Endothelial cell of umbilical vein (primary cell): ENCODE results near the gene DYRK1A. TPM values are rescaled to one million over a fixed set of nuclear protein-coding genes. Genes with fewer than 3 reads are reported as not detected.

ENCODE experiments used
- BruUV-seq: library from RNA; stranded (reverse); fragments of 400-500 nt; replicated peaks from 2 replicates; lab custom pipeline; 2021; lab: Mats Ljungman, UMichigan
- CTCF ChIA-PET: fragments of 300-600, 350-600 bp; sonication (Branson Sonifier 250); formaldehyde crosslinking; loops from one replicate; lab custom pipeline; 2021; ENCODE audit warnings: antibody characterized with exemption, inconsistent platforms; lab: Charles Lee
- POLR2A ChIA-PET: fragments of 300-600, 350-600 bp; sonication (Branson Sonifier 250); formaldehyde crosslinking; loops from one replicate; lab custom pipeline; 2021; ENCODE audit warnings: antibody characterized with exemption, inconsistent platforms; lab: Charles Lee
- DNase-seq: peaks from one replicate; pipeline ENCODE4 v3.0.0-alpha.2; 2011; ENCODE audit warnings: low read depth, low spot score
- FAIRE-seq: peaks from 2 replicates; lab custom pipeline; 2011; peaks lifted over from hg19 to GRCh38; lab: Jason Lieb, UNC
- H2AFZ ChIP-seq: 2 replicates; pipeline ENCODE4 v1.6.0; 2012; ENCODE audit warnings: low read depth, low read length, control low read depth, inconsistent platforms
- H3K27ac ChIP-seq: 2 replicates; pipeline ENCODE4 v1.5.1; 2011; ENCODE audit warnings: low read depth, mild to moderate bottlenecking, control low read depth, low read length, moderate library complexity; ENCODE audit not compliant: insufficient read depth
- H3K27me3 ChIP-seq, 2 experiments: 2 replicates each; pipeline versions ENCODE4 v1.6.0 to v1.6.1; 2011; ENCODE audit warnings: low read length in 2 of 2, mixed read lengths in 1 of 2; ENCODE audit not compliant: control insufficient read depth in 2 of 2, insufficient read depth in 2 of 2
- H3K36me3 ChIP-seq, 2 experiments: 2 replicates in 1 of 2; 3 replicates in 1 of 2; pipeline ENCODE4 v1.5.1; 2011; ENCODE audit warnings: low read length in 2 of 2, mild to moderate bottlenecking in 1 of 2, moderate library complexity in 1 of 2; ENCODE audit not compliant: control insufficient read depth in 2 of 2, insufficient read depth in 2 of 2; ENCODE audit errors: extremely low read depth in 1 of 2
- H3K4me1 ChIP-seq: 3 replicates; pipeline ENCODE4 v1.5.1; 2011; ENCODE audit warnings: mild to moderate bottlenecking, low read length; ENCODE audit not compliant: control insufficient read depth, insufficient read depth; ENCODE audit errors: extremely low read depth
- H3K4me2 ChIP-seq: 2 replicates; pipeline ENCODE4 v1.6.1; 2011; ENCODE audit warnings: low read length, control low read depth, mixed read lengths; ENCODE audit not compliant: insufficient read depth
- H3K4me3 ChIP-seq, 3 experiments: fragments of 200-600 bp in 1 of 3; sonication (generic), shearing (Covaris generic) in 1 of 3; replicated peaks in 1 of 3; 2 replicates each; pipeline ENCODE4 v1.5.1; 2011 to 2016; ENCODE audit warnings: control low read depth in 3 of 3, low read length in 3 of 3, mild to moderate bottlenecking in 2 of 3, inconsistent platforms in 1 of 3, low read depth in 1 of 3, moderate library complexity in 1 of 3; ENCODE audit not compliant: insufficient read depth in 1 of 3
- H3K79me2 ChIP-seq: 2 replicates; pipeline ENCODE4 v1.6.0; 2012; ENCODE audit warnings: low read length, inconsistent platforms; ENCODE audit not compliant: control insufficient read depth, insufficient read depth
- H3K9ac ChIP-seq: replicated peaks from 2 replicates; pipeline ENCODE3; 2011; ENCODE audit warnings: low read length, control low read depth; ENCODE audit not compliant: insufficient read depth; ENCODE audit errors: extremely low read depth
- H3K9me1 ChIP-seq: replicated peaks from 3 replicates; pipeline ENCODE4 v1.6.0; 2011; ENCODE audit warnings: mild to moderate bottlenecking, low read length; ENCODE audit not compliant: control insufficient read depth, insufficient read depth; ENCODE audit errors: extremely low read depth
- H3K9me3 ChIP-seq: replicated peaks from 2 replicates; pipeline ENCODE4 v1.5.1; 2012; ENCODE audit warnings: low read length, inconsistent platforms; ENCODE audit not compliant: control insufficient read depth, insufficient read depth
- H4K20me1 ChIP-seq: replicated peaks from 2 replicates; pipeline ENCODE3; 2011; ENCODE audit warnings: mild to moderate bottlenecking, low read length; ENCODE audit not compliant: control insufficient read depth, insufficient read depth; ENCODE audit errors: extremely low read depth
- CTCF ChIP-seq, 2 donors: IDR thresholded peaks; 1 replicate in 1 of 2; 2 replicates in 1 of 2; pipeline ENCODE4 v1.5.1; 2011; ENCODE audit warnings: low read length in 2 of 2, mild to moderate bottlenecking in 2 of 2, moderate library complexity in 2 of 2, control low read depth in 1 of 2, inconsistent platforms in 1 of 2, low read depth in 1 of 2; ENCODE audit not compliant: insufficient read depth in 1 of 2; ENCODE audit errors: extremely low read depth in 1 of 2
- EZH2 ChIP-seq: IDR thresholded peaks from 2 replicates; pipeline ENCODE4 v1.6.1; 2012; ENCODE audit warnings: borderline replicate concordance, low read depth, mild to moderate bottlenecking, moderate library complexity, low read length, inconsistent platforms; ENCODE audit not compliant: severe bottlenecking
- FOS ChIP-seq: IDR thresholded peaks from 2 replicates; pipeline ENCODE4 v1.6.1; 2011; ENCODE audit warnings: mild to moderate bottlenecking, low read length, moderate library complexity, borderline replicate concordance; ENCODE audit not compliant: insufficient read depth
- GATA2 ChIP-seq: IDR thresholded peaks from 2 replicates; pipeline ENCODE4 v1.7.0; 2011; ENCODE audit warnings: low read depth, mild to moderate bottlenecking, moderate library complexity, mixed read lengths, low read length; ENCODE audit not compliant: insufficient read length, insufficient read depth
- JUN ChIP-seq: IDR thresholded peaks from 2 replicates; pipeline ENCODE4 v1.6.1; 2011; ENCODE audit warnings: borderline replicate concordance, low read depth; ENCODE audit not compliant: insufficient read length, insufficient read depth
- MAX ChIP-seq: IDR thresholded peaks from 2 replicates; pipeline ENCODE4 v1.6.1; 2011; ENCODE audit not compliant: insufficient read depth, insufficient read length
- MYC ChIP-seq: IDR thresholded peaks from one replicate; pipeline ENCODE4 v1.6.1; 2011; ENCODE audit warnings: mild to moderate bottlenecking, low read depth, low read length
- POLR2A ChIP-seq: IDR thresholded peaks from 2 replicates; pipeline ENCODE4 v1.6.1; 2012; ENCODE audit warnings: low read depth, mild to moderate bottlenecking, control low read depth, low read length
- POLR2AphosphoS5 ChIP-seq: IDR thresholded peaks from 2 replicates; pipeline ENCODE4 v1.6.1; 2012; ENCODE audit warnings: low read depth, mild to moderate bottlenecking, control low read depth, low read length, moderate library complexity; ENCODE audit not compliant: insufficient read depth
- dilution Hi-C: fragments of 300-500 bp; cut with MboI; formaldehyde crosslinking; loops from one replicate; pipeline ENCODE4 v1.15.0; 2019; ENCODE audit warnings: low sequenced_read_pairs; ENCODE audit not compliant: extremely low pct_ligation_motif_present
- intact Hi-C: fragments of 100-400 bp; cut with micrococcal nuclease; formaldehyde crosslinking; loops from one replicate; pipeline ENCODE4 v1.10.0; 2022
- polyA plus RNA-seq, 4 experiments: library from polyadenylated mRNA; depleted of rRNA in 3 of 4; stranded (reverse) in 3 of 4; unstranded in 1 of 4; fragments of >200 nt; gene quantifications; 2 replicates each; pipeline versions ENCODE4 v1.2.1 to v1.2.3, GENCODE V29; 2011 to 2012; ENCODE audit warnings: missing spikeins in 1 of 4
- total RNA-seq: library from RNA; stranded (reverse); gene quantifications from 2 replicates; pipeline ENCODE4 v1.2.3, GENCODE V29; 2021

Gene DYRK1A
- total and polyA plus RNA-seq, 2 donors (not counting 3 experiments of a cell fraction or from before 2014, with no cell fraction given), result 51.8 to 53.7 TPM

GRCh38 chr21:37520801-37521200 is 154.2 kb downstream of the DYRK1A start:
- dilution Hi-C loops (no loop called here), intact Hi-C loops (no loop called here)
- H3K4me1 ChIP-seq, result no peaks in the 10 kb centered on the region
- no peaks in the 10 kb centered on the region for H3K27me3 ChIP-seq
- H3K9me1 ChIP-seq, result no peaks in the 10 kb centered on the region
- no peak overlapping the region for H3K9ac ChIP-seq
- ChIA-PET POLR2A (no interaction called here), CTCF (interaction anchor here (1.5 kb wide), 1 partner anchor 57 kb away, joined by 3 read pairs; no protein-coding TSS in a partner anchor)
- H4K20me1 ChIP-seq, result no peaks in the 10 kb centered on the region
- no peak for DNase-seq
- H3K79me2 ChIP-seq, result no peaks in the 10 kb centered on the region
- no peak for FAIRE-seq
- BruUV-seq, result no TSS peak
- H3K36me3 ChIP-seq, result peaks cover 4% of the 10 kb centered on the region in 2 experiments
- no peak overlapping the region for H3K4me3 ChIP-seq
- no peak overlapping the region for H3K4me2 ChIP-seq
- no peak for TF ChIP-seq MAX
- TF ChIP-seq CTCF (IDR thresholded peaks at IDR 0.05; ENCODE audit: extremely low read depth in 1 of 2, insufficient read depth in 1 of 2, low read depth in 1 of 2, low read length in 2 of 2), result no peak
- TF ChIP-seq EZH2, result no peak
- TF ChIP-seq POLR2A, result no peak
- TF ChIP-seq JUN, result no peak
- no peak for TF ChIP-seq MYC
- no peak for TF ChIP-seq POLR2AphosphoS5
- no peak for TF ChIP-seq GATA2
- no peak for TF ChIP-seq FOS
- H3K27ac ChIP-seq, result no peak overlapping the region
- no peaks in the 10 kb centered on the region for H3K9me3 ChIP-seq
- H2AFZ ChIP-seq, result no peak overlapping the region
